Mesendoderm (in vitro differentiated cells): Measurements from ENCODE around the gene SAMD5.

Experiments
- DNase-seq: peaks from one replicate; pipeline ENCODE4 v3.0.0; 2013
- H2AK5ac ChIP-seq: 2 replicates; pipeline ENCODE4 v1.6.1; 2013; ENCODE audit warnings: low read length, inconsistent platforms
- H2BK120ac ChIP-seq: 2 replicates; pipeline ENCODE4 v1.6.1; 2013; ENCODE audit warnings: low read depth, mild to moderate bottlenecking, low read length, moderate library complexity, mixed read lengths
- H2BK15ac ChIP-seq: replicated peaks from 2 replicates; pipeline ENCODE4 v1.6.1; 2013; ENCODE audit warnings: low read depth, mild to moderate bottlenecking, moderate library complexity
- H2BK5ac ChIP-seq: 2 replicates; pipeline ENCODE4 v1.6.1; 2013; ENCODE audit warnings: low read length, inconsistent platforms
- H3K18ac ChIP-seq: 2 replicates; pipeline ENCODE4 v1.6.1; 2013; ENCODE audit warnings: mild to moderate bottlenecking, low read length, mixed read lengths
- H3K23ac ChIP-seq: one replicate; pipeline ENCODE4 v1.6.1; 2013; ENCODE audit warnings: low read length
- H3K27ac ChIP-seq: 2 replicates; pipeline ENCODE4 v1.5.1; 2013; ENCODE audit warnings: low read depth, mild to moderate bottlenecking, inconsistent platforms, low read length, moderate library complexity
- H3K27me3 ChIP-seq: 2 replicates; pipeline ENCODE4 v1.6.1; 2013; ENCODE audit warnings: low read length, control low read depth, mild to moderate bottlenecking, inconsistent platforms; ENCODE audit not compliant: insufficient read depth, poor library complexity
- H3K36me3 ChIP-seq: 2 replicates; pipeline ENCODE4 v1.6.1; 2013; ENCODE audit warnings: low read length, inconsistent platforms; ENCODE audit not compliant: control insufficient read depth, insufficient read depth
- H3K4ac ChIP-seq: one replicate; pipeline ENCODE4 v1.6.1; 2013; ENCODE audit warnings: low read depth, mild to moderate bottlenecking, low read length, moderate library complexity
- H3K4me1 ChIP-seq: 2 replicates; pipeline ENCODE4 v1.6.1; 2013; ENCODE audit warnings: low read depth, low read length, inconsistent platforms; ENCODE audit not compliant: control insufficient read depth
- H3K4me2 ChIP-seq: 2 replicates; pipeline ENCODE4 v1.6.1; 2013; ENCODE audit warnings: low read length
- H3K4me3 ChIP-seq: 2 replicates; pipeline ENCODE4 v1.5.1; 2013; ENCODE audit warnings: mild to moderate bottlenecking, low read length
- H3K56ac ChIP-seq: one replicate; pipeline ENCODE4 v1.6.1; 2013; ENCODE audit warnings: low read length
- H3K79me1 ChIP-seq: 2 replicates; pipeline ENCODE4 v1.6.1; 2013; ENCODE audit warnings: low read length, inconsistent platforms
- H3K79me2 ChIP-seq: 2 replicates; pipeline ENCODE4 v1.6.1; 2013; ENCODE audit warnings: mild to moderate bottlenecking, low read length; ENCODE audit not compliant: control insufficient read depth, insufficient read depth
- H3K9ac ChIP-seq: 2 replicates; pipeline ENCODE4 v1.6.1; 2013; ENCODE audit warnings: low read length, inconsistent platforms
- H4K5ac ChIP-seq: one replicate; pipeline ENCODE4 v1.6.1; 2013; ENCODE audit warnings: low read length
- H4K8ac ChIP-seq: one replicate; pipeline ENCODE4 v1.6.1; 2013; ENCODE audit warnings: low read depth, mild to moderate bottlenecking, control low read depth, low read length, moderate library complexity
- WGBS: extraction: QIAGEN DNeasy Blood & Tissue Kit; methylation state at CpG from one replicate; pipeline ENCODE4 v1.1.7; 2013; ENCODE audit warnings: low lambda C conversion rate, missing lambda C conversion rate; ENCODE audit not compliant: insufficient coverage; ENCODE audit errors: extremely low coverage; 5-methylcytosine and 5-hydroxymethylcytosine counted together

The SAMD5 gene

GRCh38 chr6:147582991-147583390 is 74.5 kb downstream of the SAMD5 start:
- Histone ChIP-seq H2BK120ac (no peak overlapping the region), H2AK5ac (no peak overlapping the region), H3K27me3 (no peaks in the 10 kb centered on the region), H3K23ac (no peak overlapping the region), H3K56ac (no peak overlapping the region), H4K5ac (no peak overlapping the region), H3K79me1 (no peaks in the 10 kb centered on the region), H3K4ac (no peak overlapping the region), H3K4me2 (no peak overlapping the region), H3K9ac (no peak overlapping the region), H3K4me3 (no peak overlapping the region), H3K18ac (no peak overlapping the region), H3K4me1 (no peaks in the 10 kb centered on the region), H3K79me2 (no peaks in the 10 kb centered on the region), H4K8ac (no peak overlapping the region), H3K27ac (no peak overlapping the region), H2BK15ac (no peak overlapping the region), H3K36me3 (no peaks in the 10 kb centered on the region), H2BK5ac (no peak overlapping the region)
- WGBS, result no CpG with 5 or more reads among the region's 1 CpG
- no peak for DNase-seq

- no peak overlapping the region for H2BK120ac ChIP-seq
- H3K4ac ChIP-seq, result no peak overlapping the region
- no peaks in the 10 kb centered on the region for H3K79me1 ChIP-seq
- DNase-seq, result peak; percentile 2
- no peaks in the 10 kb centered on the region for H3K27me3 ChIP-seq
- no peak overlapping the region for H3K9ac ChIP-seq
- no peak overlapping the region for H3K56ac ChIP-seq
- H3K4me3 ChIP-seq, result no peak overlapping the region
- H3K18ac ChIP-seq, result no peak overlapping the region
- no peak overlapping the region for H3K23ac ChIP-seq
- no peak overlapping the region for H2BK5ac ChIP-seq
- no peaks in the 10 kb centered on the region for H3K36me3 ChIP-seq
- H2BK15ac ChIP-seq, result no peak overlapping the region
- no peaks in the 10 kb centered on the region for H3K79me2 ChIP-seq
- WGBS, result no CpG with 5 or more reads among the region's 3 CpGs
- H3K4me2 ChIP-seq, result no peak overlapping the region
- no peak overlapping the region for H4K8ac ChIP-seq
- no peak overlapping the region for H4K5ac ChIP-seq
- H3K4me1 ChIP-seq, result no peaks in the 10 kb centered on the region
- H3K27ac ChIP-seq, result no peak overlapping the region
- no peak overlapping the region for H2AK5ac ChIP-seq
Measured at GRCh38 chr6:147585256-147585655, 76.8 kb downstream of the SAMD5 start.

- Histone ChIP-seq H3K79me1 (no peaks in the 10 kb centered on the region), H3K36me3 (no peaks in the 10 kb centered on the region), H3K4ac (no peak overlapping the region), H2BK5ac (no peak overlapping the region), H3K4me3 (no peak overlapping the region), H3K27ac (no peak overlapping the region), H4K5ac (no peak overlapping the region), H3K27me3 (no peaks in the 10 kb centered on the region), H3K23ac (no peak overlapping the region), H3K9ac (no peak overlapping the region), H2AK5ac (no peak overlapping the region), H2BK15ac (no peak overlapping the region), H3K4me2 (no peak overlapping the region), H3K56ac (no peak overlapping the region), H4K8ac (no peak overlapping the region), H3K79me2 (no peaks in the 10 kb centered on the region), H3K18ac (no peak overlapping the region), H3K4me1 (no peaks in the 10 kb centered on the region), H2BK120ac (no peak overlapping the region)
- no peak for DNase-seq
- WGBS, result no CpG with 5 or more reads among the region's 4 CpGs
Measured at GRCh38 chr6:147586044-147586443, 77.6 kb downstream of the SAMD5 start.

- Histone ChIP-seq H2BK5ac (no peak overlapping the region), H3K36me3 (no peaks in the 10 kb centered on the region), H3K9ac (no peak overlapping the region), H3K27me3 (no peaks in the 10 kb centered on the region), H3K4ac (no peak overlapping the region), H2BK120ac (no peak overlapping the region), H3K23ac (no peak overlapping the region), H3K56ac (no peak overlapping the region), H3K4me3 (no peak overlapping the region), H2BK15ac (no peak overlapping the region), H3K79me1 (no peaks in the 10 kb centered on the region), H2AK5ac (no peak overlapping the region), H3K4me2 (no peak overlapping the region), H3K27ac (no peak overlapping the region), H3K18ac (no peak overlapping the region), H3K79me2 (no peaks in the 10 kb centered on the region), H4K5ac (no peak overlapping the region), H3K4me1 (no peaks in the 10 kb centered on the region), H4K8ac (no peak overlapping the region)
- no peak for DNase-seq
- WGBS, result no CpG with 5 or more reads among the region's 3 CpGs
Measured at GRCh38 chr6:147587907-147588306, 79.4 kb downstream of the SAMD5 start.

- H3K56ac ChIP-seq, result no peak overlapping the region
- DNase-seq, result no peak
Measured at GRCh38 chr6:147588469-147588868, 80.0 kb downstream of the SAMD5 start.

GRCh38 chr6:147589739-147590250 is 81.3 kb downstream of the SAMD5 start:
- H2BK120ac ChIP-seq, result no peak overlapping the region

More at GRCh38 chr6:147588469-147588868, 80.0 kb downstream of the SAMD5 start:
- Histone ChIP-seq H2BK120ac (no peak overlapping the region), H4K5ac (no peak overlapping the region), H3K23ac (no peak overlapping the region), H3K18ac (no peak overlapping the region), H3K4me1 (no peaks in the 10 kb centered on the region), H2BK5ac (no peak overlapping the region), H3K4me3 (no peak overlapping the region), H3K9ac (no peak overlapping the region), H3K4me2 (no peak overlapping the region), H3K27ac (no peak overlapping the region), H3K27me3 (no peaks in the 10 kb centered on the region), H3K4ac (no peak overlapping the region), H4K8ac (no peak overlapping the region), H2AK5ac (no peak overlapping the region), H3K79me1 (no peaks in the 10 kb centered on the region), H3K36me3 (no peaks in the 10 kb centered on the region), H2BK15ac (no peak overlapping the region), H3K79me2 (no peaks in the 10 kb centered on the region)
- WGBS, result no CpG with 5 or more reads among the region's 6 CpGs

More at GRCh38 chr6:147589739-147590250, 81.3 kb downstream of the SAMD5 start:
- no peak overlapping the region for H2BK5ac ChIP-seq
- no peak overlapping the region for H2BK15ac ChIP-seq
- H2AK5ac ChIP-seq, result no peak overlapping the region
- H3K27me3 ChIP-seq, result no peaks in the 10 kb centered on the region
- DNase-seq, result no peak
- no peak overlapping the region for H3K23ac ChIP-seq
- no peak overlapping the region for H3K4me2 ChIP-seq
- no peaks in the 10 kb centered on the region for H3K4me1 ChIP-seq
- no peak overlapping the region for H4K8ac ChIP-seq
- H3K79me2 ChIP-seq, result no peaks in the 10 kb centered on the region
- H3K9ac ChIP-seq, result no peak overlapping the region
- no peak overlapping the region for H3K4ac ChIP-seq
- no peaks in the 10 kb centered on the region for H3K36me3 ChIP-seq
- H4K5ac ChIP-seq, result no peak overlapping the region
- no peak overlapping the region for H3K56ac ChIP-seq
- WGBS, result no CpG with 5 or more reads among the region's 1 CpG
- H3K27ac ChIP-seq, result no peak overlapping the region
- no peak overlapping the region for H3K18ac ChIP-seq
- H3K79me1 ChIP-seq, result no peaks in the 10 kb centered on the region
- H3K4me3 ChIP-seq, result no peak overlapping the region
